HUDEP-2 (cell line): Measurements from ENCODE around the gene TRANK1.
A peak's percentile ranks its signal among the peaks of the same experiment; 100 is the strongest.
"Not testable (repeated sequence)": the region's sequence is repeated elsewhere in the genome, so short reads cannot be mapped to it uniquely, and the experiment has no call there.

Experiments
- DNase-seq, 76 experiments: peaks; one replicate each; lab custom pipeline; 2025; ENCODE audit not compliant: unreplicated experiment in 76 of 76; lab: John Stamatoyannopoulos, UW

TRANK1 gene

GRCh38 chr3:36894914-36895313, 49.9 kb downstream of the TRANK1 start:
- no peak for DNase-seq

GRCh38 chr3:36893826-36894225, 51.0 kb downstream of the TRANK1 start:
- no peak for DNase-seq

- DNase-seq: no peak
Observed at GRCh38 chr3:36893137-36893557, 51.7 kb downstream of the TRANK1 start.

GRCh38 chr3:36892457-36893136, 52.3 kb downstream of the TRANK1 start:
- DNase-seq: no peak

GRCh38 chr3:36891701-36892160, 53.1 kb downstream of the TRANK1 start:
- no peak for DNase-seq

GRCh38 chr3:36891097-36891496, 53.8 kb downstream of the TRANK1 start:
- DNase-seq: not testable (repeated sequence)

- DNase-seq: no peak
Observed at GRCh38 chr3:36890261-36890660, 54.6 kb downstream of the TRANK1 start.

GRCh38 chr3:36881735-36882134, 63.1 kb downstream of the TRANK1 start:
- no peak for DNase-seq

GRCh38 chr3:36879842-36880241, 65.0 kb downstream of the TRANK1 start:
- not testable (repeated sequence) for DNase-seq

- DNase-seq: no peak
Observed at GRCh38 chr3:36877930-36878685, 66.7 kb downstream of the TRANK1 start.

GRCh38 chr3:36876181-36876936, 68.5 kb downstream of the TRANK1 start:
- DNase-seq: no peak

GRCh38 chr3:36875397-36875796, 69.5 kb downstream of the TRANK1 start:
- DNase-seq: no peak

- DNase-seq: no peak
Observed at GRCh38 chr3:36874424-36874823, 70.4 kb downstream of the TRANK1 start.

GRCh38 chr3:36871379-36872126, 73.3 kb downstream of the TRANK1 start:
- peak in 1 of 76 experiments; percentile 3 for DNase-seq

GRCh38 chr3:36868614-36869436, 76.0 kb downstream of the TRANK1 start:
- DNase-seq: peak in 41 of 76 experiments; percentile 1 to 70 (median 20)

GRCh38 chr3:36867810-36868209, 77.0 kb downstream of the TRANK1 start:
- no peak for DNase-seq

GRCh38 chr3:36866368-36866767, 78.5 kb downstream of the TRANK1 start:
- DNase-seq: no peak

- DNase-seq: no peak
Observed at GRCh38 chr3:36864180-36865053, 80.4 kb downstream of the TRANK1 start.
